ENCODE measurements around the gene TMEM88. TPM values are rescaled to one million over a fixed set of nuclear protein-coding genes. Genes with fewer than 3 reads are reported as not detected.
"Not testable (repeated sequence)": the region's sequence is repeated elsewhere in the genome, so short reads cannot be mapped to it uniquely, and the experiment has no call there.

Gene TMEM88
- total RNA-seq, 1 donor from 2014 or later, result 26.3 TPM

DNA sequence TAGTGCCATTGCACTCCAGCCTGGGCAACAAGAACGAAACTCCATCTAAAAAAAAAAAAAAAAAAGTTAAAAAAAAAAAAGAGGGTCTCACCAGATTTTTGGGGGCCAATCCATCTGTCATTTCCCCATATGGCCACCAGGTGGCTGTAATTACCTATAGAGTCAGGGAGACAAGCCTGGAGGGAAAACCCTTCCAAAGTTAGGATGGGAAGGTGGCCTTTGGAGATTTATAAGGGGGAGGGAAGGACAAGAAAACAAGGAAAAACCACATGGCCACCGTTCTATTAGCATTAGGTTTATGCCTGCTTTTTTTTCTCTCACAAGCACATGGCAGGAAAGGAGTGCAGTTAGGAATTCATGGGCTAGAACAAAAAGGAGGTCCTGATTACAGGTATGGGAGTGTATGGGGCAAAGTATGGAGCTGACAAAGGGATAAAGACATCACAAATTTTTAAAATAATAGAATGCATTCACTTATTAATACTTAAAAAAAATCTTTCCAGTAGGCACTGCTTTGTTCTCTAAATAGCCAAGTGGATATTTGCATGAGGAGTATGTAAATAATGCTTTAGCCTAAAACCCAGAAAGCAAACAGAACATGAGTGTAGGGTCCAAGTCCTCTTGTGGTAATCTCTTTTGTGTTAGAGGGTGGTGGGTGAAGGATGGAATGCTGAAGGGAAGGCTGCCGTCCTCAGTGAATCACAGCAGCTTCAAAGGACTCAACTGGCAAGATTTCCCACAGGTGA, 8.0 kb downstream of the TMEM88 start:
- intact Hi-C loops (cut with DNase I), result loop anchor here (5.0 kb wide), 1 partner anchor 124 kb away; no protein-coding TSS in a partner anchor
- Histone ChIP-seq H3K27ac (no peak overlapping the region), H3K4me3 (no peak overlapping the region), H3K9me3 (no peaks in the 10 kb centered on the region), H3K27me3 (no peaks in the 10 kb centered on the region), H3K4me1 (peaks cover 25% of the 10 kb centered on the region), H3K36me3 (no peaks in the 10 kb centered on the region)
- DNase-seq (ENCODE audit: extremely low spot score in 2 of 2), result peak; percentile 14 to 82
- no peak for TF ChIP-seq POLR2AphosphoS5 (IDR thresholded peaks at IDR 0.05; ENCODE audit: insufficient read depth in 1 of 2, low read depth in 1 of 2)
- TF ChIP-seq, protein P1, sequence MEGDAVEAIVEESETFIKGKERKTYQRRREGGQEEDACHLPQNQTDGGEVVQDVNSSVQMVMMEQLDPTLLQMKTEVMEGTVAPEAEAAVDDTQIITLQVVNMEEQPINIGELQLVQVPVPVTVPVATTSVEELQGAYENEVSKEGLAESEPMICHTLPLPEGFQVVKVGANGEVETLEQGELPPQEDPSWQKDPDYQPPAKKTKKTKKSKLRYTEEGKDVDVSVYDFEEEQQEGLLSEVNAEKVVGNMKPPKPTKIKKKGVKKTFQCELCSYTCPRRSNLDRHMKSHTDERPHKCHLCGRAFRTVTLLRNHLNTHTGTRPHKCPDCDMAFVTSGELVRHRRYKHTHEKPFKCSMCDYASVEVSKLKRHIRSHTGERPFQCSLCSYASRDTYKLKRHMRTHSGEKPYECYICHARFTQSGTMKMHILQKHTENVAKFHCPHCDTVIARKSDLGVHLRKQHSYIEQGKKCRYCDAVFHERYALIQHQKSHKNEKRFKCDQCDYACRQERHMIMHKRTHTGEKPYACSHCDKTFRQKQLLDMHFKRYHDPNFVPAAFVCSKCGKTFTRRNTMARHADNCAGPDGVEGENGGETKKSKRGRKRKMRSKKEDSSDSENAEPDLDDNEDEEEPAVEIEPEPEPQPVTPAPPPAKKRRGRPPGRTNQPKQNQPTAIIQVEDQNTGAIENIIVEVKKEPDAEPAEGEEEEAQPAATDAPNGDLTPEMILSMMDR (IDR thresholded peaks at IDR 0.05), result peak in 2 of 3 experiments; percentile 74 to 87

DNA sequence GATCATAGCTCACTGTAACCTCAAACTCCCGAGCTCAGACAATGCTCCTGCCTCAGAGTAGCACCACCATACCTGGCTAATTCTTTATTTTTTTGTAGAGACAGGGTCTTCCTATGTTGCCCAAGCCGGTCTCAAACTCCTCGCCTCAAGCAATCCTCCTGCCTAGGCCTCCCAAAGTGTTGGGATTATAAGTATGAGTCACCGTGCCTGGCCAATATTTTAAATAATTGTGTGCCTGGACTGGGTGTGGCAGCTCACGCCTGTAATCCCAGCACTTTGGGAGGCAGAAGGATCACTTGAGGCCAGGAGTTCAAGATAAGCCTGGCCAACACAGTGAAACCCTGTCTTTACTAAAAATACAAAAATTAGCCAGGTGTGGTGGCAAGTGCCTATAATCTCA, 9.5 kb downstream of the TMEM88 start:
- peaks cover 18% of the 10 kb centered on the region for H3K4me1 ChIP-seq
- not testable (repeated sequence) for H3K27me3 ChIP-seq, H3K36me3 ChIP-seq, H3K9me3 ChIP-seq, H3K27ac ChIP-seq, H3K4me3 ChIP-seq
- DNase-seq (ENCODE audit: extremely low spot score in 2 of 2), result peak in 1 of 2 donors; percentile 12
- intact Hi-C loops (cut with DNase I), result loop anchor here (5.0 kb wide), 1 partner anchor 123 kb away; no protein-coding TSS in a partner anchor

DNA sequence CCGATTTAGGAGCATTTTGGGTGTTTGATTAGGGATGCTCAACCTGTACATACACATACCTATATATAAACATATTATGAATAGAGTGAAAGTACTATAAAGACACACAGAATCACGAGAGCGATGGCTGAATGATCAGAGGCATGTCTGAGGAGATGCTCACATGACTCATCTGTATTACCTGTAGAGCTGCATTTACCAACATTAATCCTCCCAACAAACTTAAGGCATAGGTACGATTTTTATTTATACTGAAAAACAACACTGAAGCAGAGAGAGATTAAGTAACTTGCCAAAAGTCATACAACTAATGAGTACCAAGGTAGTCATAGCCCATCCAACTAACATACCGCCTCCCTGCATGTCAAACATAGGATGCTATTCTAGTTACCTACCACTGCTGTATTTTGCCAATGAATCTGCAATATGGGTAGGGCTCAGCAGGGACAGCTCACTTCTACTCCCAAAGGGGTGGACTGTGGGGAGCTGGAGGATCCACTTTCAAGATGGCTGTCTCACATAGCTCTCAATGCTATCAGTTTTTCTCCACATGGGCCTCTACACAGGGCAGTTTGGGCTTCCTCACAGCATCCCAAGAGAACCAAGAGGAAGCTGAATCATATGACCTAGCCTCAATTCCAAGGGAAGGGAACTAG, 10.3 kb downstream of the TMEM88 start:
- H3K4me1 ChIP-seq, result peaks cover 17% of the 10 kb centered on the region
- peak; percentile 64 to 80 for DNase-seq (ENCODE audit: extremely low spot score in 2 of 2)
- H3K36me3 ChIP-seq, result no peaks in the 10 kb centered on the region
- H3K9me3 ChIP-seq, result no peaks in the 10 kb centered on the region
- intact Hi-C loops (cut with DNase I), result loop anchor here (5.0 kb wide), 1 partner anchor 122 kb away; no protein-coding TSS in a partner anchor
- H3K4me3 ChIP-seq, result no peak overlapping the region
- no peaks in the 10 kb centered on the region for H3K27me3 ChIP-seq
- H3K27ac ChIP-seq, result no peak overlapping the region
- TF ChIP-seq POLR2AphosphoS5 (IDR thresholded peaks at IDR 0.05; ENCODE audit: insufficient read depth in 1 of 2, low read depth in 1 of 2), result no peak
- TF ChIP-seq POLR2A (IDR thresholded peaks at IDR 0.05), result no peak
- TF ChIP-seq, protein P1 (IDR thresholded peaks at IDR 0.05), result no peak

DNA sequence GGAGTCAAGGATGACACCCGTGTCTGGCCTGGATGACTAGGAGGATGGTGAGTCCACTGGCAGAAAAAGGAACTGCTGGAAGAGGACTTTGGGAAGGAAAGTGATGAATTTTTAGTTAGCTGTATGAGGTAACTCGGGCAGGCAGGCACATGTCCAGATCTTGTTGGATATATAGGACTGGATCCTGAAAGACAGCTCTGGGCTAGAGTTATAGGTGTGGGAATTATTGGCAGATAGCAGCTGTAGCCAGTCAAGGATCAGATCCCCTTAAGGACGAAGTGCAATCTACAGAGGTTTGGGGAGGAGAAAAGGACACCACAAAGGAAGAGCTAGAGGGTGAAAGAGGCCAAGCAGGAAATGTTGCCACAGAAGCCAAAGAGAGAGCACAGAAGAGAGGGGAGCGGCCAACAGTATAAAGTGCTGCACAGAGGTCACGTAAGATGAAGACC, 13.0 kb downstream of the TMEM88 start:
- Histone ChIP-seq H3K4me3 (no peak overlapping the region), H3K4me1 (peaks cover 16% of the 10 kb centered on the region), H3K9me3 (no peaks in the 10 kb centered on the region), H3K36me3 (no peaks in the 10 kb centered on the region), H3K27me3 (no peaks in the 10 kb centered on the region), H3K27ac (no peak overlapping the region)
- intact Hi-C loops (cut with DNase I), result no loop called here
- TF ChIP-seq POLR2AphosphoS5 (IDR thresholded peaks at IDR 0.05; ENCODE audit: insufficient read depth in 1 of 2, low read depth in 1 of 2) (no peak), POLR2A (IDR thresholded peaks at IDR 0.05) (no peak)
- TF ChIP-seq, protein P1 (IDR thresholded peaks at IDR 0.05), result no peak
- DNase-seq (ENCODE audit: extremely low spot score in 2 of 2), result peak; percentile 52 to 79

DNA sequence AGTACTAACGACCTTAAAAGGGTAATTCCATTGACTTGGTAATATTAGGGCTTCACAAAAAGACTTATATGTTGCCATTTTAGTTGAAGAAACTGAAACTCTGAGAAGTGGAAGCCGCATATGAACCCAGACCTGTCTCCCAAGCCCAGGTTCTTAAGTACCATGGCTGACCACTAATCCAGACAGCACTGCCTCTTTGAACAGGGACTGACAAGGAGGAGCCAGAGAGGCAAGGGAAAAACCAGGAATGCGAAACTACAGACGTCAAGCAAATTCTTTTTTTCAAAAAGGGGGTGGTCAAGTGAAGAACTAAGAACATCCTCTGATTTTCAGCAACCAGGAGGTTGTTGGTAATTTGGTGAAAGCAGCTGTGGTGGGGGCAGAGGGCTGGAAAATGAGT, 18.2 kb downstream of the TMEM88 start:
- Histone ChIP-seq H3K27me3 (no peaks in the 10 kb centered on the region), H3K4me3 (no peak overlapping the region), H3K4me1 (peaks cover 5% of the 10 kb centered on the region), H3K9me3 (no peaks in the 10 kb centered on the region), H3K36me3 (no peaks in the 10 kb centered on the region), H3K27ac (no peak overlapping the region)
- DNase-seq (ENCODE audit: extremely low spot score in 2 of 2), result no peak
- TF ChIP-seq POLR2A (IDR thresholded peaks at IDR 0.05), result no peak
- TF ChIP-seq POLR2AphosphoS5 (IDR thresholded peaks at IDR 0.05; ENCODE audit: insufficient read depth in 1 of 2, low read depth in 1 of 2), result no peak
- TF ChIP-seq, protein P1 (IDR thresholded peaks at IDR 0.05), result no peak
- intact Hi-C loops (cut with DNase I), result no loop called here
